Keratinocyte (primary cell): ENCODE results near the gene KCNJ9. TPM values are rescaled to one million over a fixed set of nuclear protein-coding genes. Genes with fewer than 3 reads are reported as not detected.

Source experiments
- DNase-seq: peaks from one replicate; pipeline ENCODE4 v3.0.0-alpha.2; 2011; ENCODE audit warnings: low read depth, missing footprints, low spot score
- FAIRE-seq: peaks from 2 replicates; lab custom pipeline; 2011; peaks lifted over from hg19 to GRCh38; lab: Jason Lieb, UNC
- H2AFZ ChIP-seq: 2 replicates; pipeline ENCODE4 v1.6.0; 2012; ENCODE audit warnings: low read length, control low read depth, inconsistent platforms; ENCODE audit not compliant: control insufficient read depth
- H3K27ac ChIP-seq: 2 replicates; pipeline ENCODE4 v1.5.1; 2011; ENCODE audit warnings: low read length; ENCODE audit not compliant: control insufficient read depth, insufficient read depth
- H3K27me3 ChIP-seq: 3 replicates; pipeline ENCODE4 v1.6.0; 2011; ENCODE audit warnings: low read length; ENCODE audit not compliant: control insufficient read depth, insufficient read depth; ENCODE audit errors: extremely low read depth
- H3K36me3 ChIP-seq, 2 experiments: 2 replicates in 1 of 2; 3 replicates in 1 of 2; pipeline ENCODE4 v1.5.1; 2011; ENCODE audit warnings: low read length in 2 of 2, mild to moderate bottlenecking in 1 of 2; ENCODE audit not compliant: control insufficient read depth in 2 of 2, insufficient read depth in 2 of 2; ENCODE audit errors: extremely low read depth in 1 of 2
- H3K4me1 ChIP-seq: 3 replicates; pipeline ENCODE4 v1.5.1; 2011; ENCODE audit warnings: low read length; ENCODE audit not compliant: control insufficient read depth, insufficient read depth; ENCODE audit errors: extremely low read depth
- H3K4me2 ChIP-seq: 3 replicates; pipeline ENCODE4 v1.6.0; 2011; ENCODE audit warnings: low read depth, low read length; ENCODE audit not compliant: control insufficient read depth, insufficient read depth; ENCODE audit errors: extremely low read depth
- H3K4me3 ChIP-seq, 3 experiments: fragments of 200-600 bp in 1 of 3; sonication (generic) in 1 of 3; 2 replicates in 2 of 3; 3 replicates in 1 of 3; pipeline ENCODE4 v1.5.1; 2011 to 2016; ENCODE audit warnings: low read length in 3 of 3, mild to moderate bottlenecking in 3 of 3, control low read depth in 2 of 3, inconsistent platforms in 1 of 3, low read depth in 1 of 3, mixed read lengths in 1 of 3, mixed run types in 1 of 3, moderate library complexity in 1 of 3; ENCODE audit not compliant: control insufficient read depth in 2 of 3, insufficient read depth in 2 of 3; ENCODE audit errors: extremely low read depth in 1 of 3
- H3K79me2 ChIP-seq: 2 replicates; pipeline ENCODE4 v1.6.0; 2012; ENCODE audit warnings: low read length; ENCODE audit not compliant: control insufficient read depth, insufficient read depth
- H3K9ac ChIP-seq: 3 replicates; pipeline ENCODE4 v1.6.0; 2011; ENCODE audit warnings: low read length; ENCODE audit not compliant: control insufficient read depth, insufficient read depth; ENCODE audit errors: extremely low read depth
- H3K9me1 ChIP-seq: 3 replicates; pipeline ENCODE4 v1.6.0; 2011; ENCODE audit warnings: low read length; ENCODE audit not compliant: control insufficient read depth, insufficient read depth; ENCODE audit errors: extremely low read depth
- H3K9me3 ChIP-seq: 2 replicates; pipeline ENCODE4 v1.5.1; 2012; ENCODE audit warnings: low read depth, low read length; ENCODE audit not compliant: control insufficient read depth
- H4K20me1 ChIP-seq: 3 replicates; pipeline ENCODE4 v1.6.0; 2011; ENCODE audit warnings: low read length; ENCODE audit not compliant: control insufficient read depth, insufficient read depth; ENCODE audit errors: extremely low read depth
- EZH2 ChIP-seq: IDR thresholded peaks from one replicate; pipeline ENCODE4 v1.6.1; 2012; ENCODE audit warnings: inconsistent platforms, mild to moderate bottlenecking, low read length, moderate library complexity
- dilution Hi-C: fragments of 300-500 bp; cut with MboI; formaldehyde crosslinking; loops from one replicate; pipeline ENCODE4 v1.7.0; 2020; ENCODE audit warnings: low sequenced_read_pairs; ENCODE audit not compliant: extremely low pct_ligation_motif_present
- polyA plus RNA-seq, 5 experiments: library from polyadenylated mRNA; depleted of rRNA in 3 of 5; stranded (reverse) in 3 of 5; stranded (forward) in 1 of 5; unstranded in 1 of 5; fragments of >200 nt; gene quantifications; 1 replicate in 1 of 5; 2 replicates in 3 of 5; 3 replicates in 1 of 5; pipeline versions ENCODE4 v1.2.1 to v1.2.3, GENCODE V29; 2011 to 2012; ENCODE audit warnings: missing spikeins in 2 of 5, low read depth in 1 of 5, low replicate concordance in 1 of 5
- TF ChIP-seq, protein P1 (sequence below), 3 experiments: IDR thresholded peaks in 1 of 3; conservative IDR thresholded peaks in 1 of 3; optimal IDR thresholded peaks in 1 of 3; 2 replicates in 2 of 3; 3 replicates in 1 of 3; pipeline versions ENCODE3 to v1.5.1; 2011; ENCODE audit warnings: low read length in 3 of 3, mild to moderate bottlenecking in 3 of 3, moderate library complexity in 2 of 3, control low read depth in 1 of 3, inconsistent platforms in 1 of 3; ENCODE audit not compliant: insufficient read depth in 2 of 3; ENCODE audit errors: extremely low read depth in 1 of 3

The KCNJ9 gene
- polyA plus RNA-seq, 1 donor (not counting 4 experiments of a cell fraction or from before 2014, with no cell fraction given), result not detected

GRCh38 chr1:160133990-160134770 is 52.8 kb downstream of the KCNJ9 start:
- Histone ChIP-seq H2AFZ (no peak overlapping the region), H3K9me3 (no peaks in the 10 kb centered on the region), H3K79me2 (no peaks in the 10 kb centered on the region), H3K4me1 (no peaks in the 10 kb centered on the region), H3K4me2 (no peak overlapping the region), H3K36me3 (no peaks in the 10 kb centered on the region), H3K4me3 (no peak overlapping the region), H3K27me3 (peaks cover 17% of the 10 kb centered on the region), H3K27ac (no peak overlapping the region), H3K9me1 (no peaks in the 10 kb centered on the region), H3K9ac (no peak overlapping the region), H4K20me1 (no peaks in the 10 kb centered on the region)
- TF ChIP-seq, protein P1, sequence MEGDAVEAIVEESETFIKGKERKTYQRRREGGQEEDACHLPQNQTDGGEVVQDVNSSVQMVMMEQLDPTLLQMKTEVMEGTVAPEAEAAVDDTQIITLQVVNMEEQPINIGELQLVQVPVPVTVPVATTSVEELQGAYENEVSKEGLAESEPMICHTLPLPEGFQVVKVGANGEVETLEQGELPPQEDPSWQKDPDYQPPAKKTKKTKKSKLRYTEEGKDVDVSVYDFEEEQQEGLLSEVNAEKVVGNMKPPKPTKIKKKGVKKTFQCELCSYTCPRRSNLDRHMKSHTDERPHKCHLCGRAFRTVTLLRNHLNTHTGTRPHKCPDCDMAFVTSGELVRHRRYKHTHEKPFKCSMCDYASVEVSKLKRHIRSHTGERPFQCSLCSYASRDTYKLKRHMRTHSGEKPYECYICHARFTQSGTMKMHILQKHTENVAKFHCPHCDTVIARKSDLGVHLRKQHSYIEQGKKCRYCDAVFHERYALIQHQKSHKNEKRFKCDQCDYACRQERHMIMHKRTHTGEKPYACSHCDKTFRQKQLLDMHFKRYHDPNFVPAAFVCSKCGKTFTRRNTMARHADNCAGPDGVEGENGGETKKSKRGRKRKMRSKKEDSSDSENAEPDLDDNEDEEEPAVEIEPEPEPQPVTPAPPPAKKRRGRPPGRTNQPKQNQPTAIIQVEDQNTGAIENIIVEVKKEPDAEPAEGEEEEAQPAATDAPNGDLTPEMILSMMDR (optimal IDR thresholded peaks at IDR 0.05 in 1 of 3, IDR thresholded peaks at IDR 0.05 in 1 of 3, conservative IDR thresholded peaks at IDR 0.05 in 1 of 3; ENCODE audit: extremely low read depth in 1 of 3, insufficient read depth in 2 of 3, low read length in 3 of 3), result no peak
- TF ChIP-seq EZH2, result no peak
- FAIRE-seq (no peak), DNase-seq (no peak)
- dilution Hi-C loops, result no loop called here

DNA sequence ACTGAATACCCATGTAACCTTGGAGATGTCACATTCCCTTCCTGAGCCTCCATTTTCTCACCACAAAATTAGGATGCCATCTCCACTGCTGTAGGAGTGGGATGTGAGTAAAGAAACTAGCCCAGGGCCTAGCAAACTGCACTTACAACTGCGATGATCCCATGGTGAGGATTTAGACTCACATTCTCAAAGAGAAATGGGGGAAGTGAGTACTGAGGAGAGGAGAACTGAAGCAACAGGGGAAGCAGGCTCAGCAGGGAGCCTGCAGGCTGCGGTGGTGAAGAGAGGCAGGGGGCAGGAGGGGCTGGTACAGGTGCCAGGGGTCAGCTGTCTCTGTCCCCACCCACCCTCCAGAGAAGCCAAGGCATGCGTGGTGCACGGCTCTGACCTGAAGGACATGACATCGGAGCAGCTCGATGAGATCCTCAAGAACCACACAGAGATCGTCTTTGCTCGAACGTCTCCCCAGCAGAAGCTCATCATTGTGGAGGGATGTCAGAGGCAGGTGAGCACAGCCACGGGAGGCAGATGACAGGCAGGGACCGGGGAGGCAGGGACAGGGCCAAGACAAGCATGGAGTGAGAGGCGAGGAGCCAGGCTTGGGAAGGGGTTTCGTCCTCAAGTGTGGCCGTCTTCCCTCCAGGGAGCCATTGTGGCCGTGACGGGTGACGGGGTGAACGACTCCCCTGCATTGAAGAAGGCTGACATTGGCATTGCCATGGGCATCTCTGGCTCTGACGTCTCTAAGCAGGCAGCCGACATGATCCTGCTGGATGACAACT is 53.6 kb downstream of the KCNJ9 start:
- no peak overlapping the region for H3K27ac ChIP-seq
- no peaks in the 10 kb centered on the region for H3K36me3 ChIP-seq
- dilution Hi-C loops, result no loop called here
- DNase-seq (no peak), FAIRE-seq (no peak)
- no peaks in the 10 kb centered on the region for H3K9me3 ChIP-seq
- no peak overlapping the region for H2AFZ ChIP-seq
- H3K79me2 ChIP-seq, result no peaks in the 10 kb centered on the region
- H3K4me2 ChIP-seq, result no peak overlapping the region
- H4K20me1 ChIP-seq, result no peaks in the 10 kb centered on the region
- H3K4me3 ChIP-seq, result no peak overlapping the region
- H3K27me3 ChIP-seq, result peaks cover 12% of the 10 kb centered on the region
- no peaks in the 10 kb centered on the region for H3K4me1 ChIP-seq
- H3K9ac ChIP-seq, result no peak overlapping the region
- H3K9me1 ChIP-seq, result no peaks in the 10 kb centered on the region
- TF ChIP-seq, protein P1 (optimal IDR thresholded peaks at IDR 0.05 in 1 of 3, IDR thresholded peaks at IDR 0.05 in 1 of 3, conservative IDR thresholded peaks at IDR 0.05 in 1 of 3; ENCODE audit: extremely low read depth in 1 of 3, insufficient read depth in 2 of 3, low read length in 3 of 3), result no peak
- TF ChIP-seq EZH2, result no peak
